Epithelial cell of proximal tubule (primary cell): ENCODE measurements around the gene OAS1. TPM values are rescaled to one million over a fixed set of nuclear protein-coding genes. Genes with fewer than 3 reads are reported as not detected.

Experiments
- DNase-seq: peaks from one replicate; pipeline ENCODE4 v3.0.0-alpha.2; 2011; ENCODE audit warnings: low read depth
- H3K4me3 ChIP-seq: 2 replicates; pipeline ENCODE4 v1.5.1; 2011; ENCODE audit warnings: low read depth, mild to moderate bottlenecking, low read length
- CTCF ChIP-seq: conservative IDR thresholded peaks from 2 replicates; pipeline ENCODE4 v1.5.1; 2012; ENCODE audit warnings: low read depth, mild to moderate bottlenecking, low read length
- total RNA-seq: library from RNA; depleted of rRNA; stranded (reverse); fragments of >200 nt; gene quantifications from 2 replicates; pipeline ENCODE4 v1.2.3, GENCODE V29; 2015

The OAS1 gene
- total RNA-seq, 1 donor from 2014 or later, result 6.3 TPM

DNA sequence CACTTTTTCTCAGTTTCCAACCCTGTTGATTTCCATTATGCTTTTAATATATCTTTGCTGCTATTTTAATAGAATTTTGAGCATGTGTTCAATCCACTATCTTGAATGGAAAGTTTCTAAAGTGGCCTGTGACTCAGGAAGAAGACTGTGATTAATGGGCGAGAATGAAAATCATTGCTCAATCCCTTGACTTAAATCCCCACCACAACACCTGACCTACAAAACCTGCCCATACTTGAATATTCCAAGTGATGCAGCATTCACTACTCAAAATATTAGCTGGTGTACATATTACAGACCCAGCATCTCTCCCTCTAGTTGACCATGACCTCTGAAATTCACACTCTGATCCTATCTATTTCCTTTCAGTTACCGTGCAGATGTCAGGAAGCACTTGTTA is 30.2 kb downstream of the OAS1 start:
- DNase-seq, result no peak
- TF ChIP-seq CTCF, result no peak
- no peak overlapping the region for H3K4me3 ChIP-seq

DNA sequence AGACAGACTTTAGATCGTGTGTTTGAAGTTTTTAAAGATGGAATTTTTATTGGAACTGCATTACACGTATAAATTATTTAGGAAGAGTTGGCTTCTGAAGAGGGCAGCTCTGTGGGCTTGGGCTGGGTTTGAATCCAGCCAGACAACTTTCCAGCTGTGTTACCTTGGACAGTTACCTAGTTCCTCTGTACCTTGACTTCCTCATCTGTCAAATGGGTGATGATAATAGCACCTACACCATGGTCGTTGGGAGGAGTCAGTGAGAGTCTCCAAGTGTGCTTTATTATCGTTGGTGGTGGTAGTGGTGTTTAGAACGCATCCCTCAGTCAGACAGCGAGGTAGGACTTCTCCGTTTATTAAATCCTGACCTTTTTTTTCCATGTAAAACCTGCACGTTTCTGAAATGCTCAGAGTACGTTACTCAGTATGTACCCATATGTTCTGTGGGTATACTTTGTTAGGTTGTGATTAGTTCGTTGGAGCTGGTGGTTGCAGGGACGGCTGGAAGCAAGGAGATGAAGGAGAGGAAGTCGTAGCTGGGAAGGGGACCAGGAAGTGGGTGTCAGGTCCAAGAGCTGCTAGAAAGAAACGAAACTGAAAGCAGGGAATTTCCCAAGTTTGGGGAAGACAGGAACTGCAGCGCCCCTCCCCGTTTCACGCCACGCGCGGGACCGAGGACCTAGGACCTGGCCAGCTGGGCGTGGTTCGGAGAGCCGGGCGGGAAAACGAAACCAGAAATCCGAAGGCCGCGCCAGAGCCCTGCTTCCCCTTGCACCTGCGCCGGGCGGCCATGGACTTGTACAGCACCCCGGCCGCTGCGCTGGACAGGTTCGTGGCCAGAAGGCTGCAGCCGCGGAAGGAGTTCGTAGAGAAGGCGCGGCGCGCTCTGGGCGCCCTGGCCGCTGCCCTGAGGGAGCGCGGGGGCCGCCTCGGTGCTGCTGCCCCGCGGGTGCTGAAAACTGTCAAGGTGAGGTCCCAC is 31.3 kb downstream of the OAS1 start, which contains the start of gene OAS3:
Gene OAS3 (plus strand): TSS at position 734 of the 979 bp plus-strand sequence. CDS start 57 bp downstream, at position 791.
- TF ChIP-seq CTCF, result no peak
- no peak for DNase-seq
- peak within 1 kb of the TSS; percentile 80 for H3K4me3 ChIP-seq

- no peak for DNase-seq
Measured at GRCh38 chr12:112938751-112939150, 32.0 kb downstream of the OAS1 start.

DNA sequence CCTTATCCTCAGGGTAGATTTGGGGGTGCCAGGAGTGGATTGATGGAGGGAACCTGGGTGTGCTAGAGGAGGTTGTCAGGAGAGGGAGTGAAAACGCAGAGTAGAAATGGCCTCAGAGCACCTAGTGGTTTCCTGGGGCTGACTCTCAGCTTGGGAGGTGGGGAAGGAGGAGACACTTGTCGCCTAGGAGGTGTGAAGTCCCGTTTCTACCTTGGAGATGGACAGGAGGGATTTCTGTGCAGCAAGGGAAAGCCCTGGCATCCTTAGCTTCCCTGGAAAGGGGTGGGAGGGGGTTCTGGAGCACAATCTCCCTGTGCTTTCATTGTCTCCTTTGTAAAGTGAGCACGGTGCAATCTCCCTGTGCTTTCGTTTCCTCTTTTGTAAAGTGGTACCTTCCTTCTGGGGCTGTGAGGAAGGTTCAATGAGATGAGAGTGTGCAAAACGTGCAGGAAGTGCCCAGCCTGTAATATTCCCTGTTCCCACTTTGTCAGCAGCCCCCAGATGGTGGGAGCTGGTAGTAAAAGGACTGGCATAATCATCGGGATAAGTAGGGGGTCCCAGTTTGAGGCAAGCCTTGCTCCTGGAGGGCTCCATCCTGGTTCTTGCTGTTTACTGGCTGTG is 33.1 kb downstream of the OAS1 start:
- no peak for DNase-seq
- H3K4me3 ChIP-seq, result no peak overlapping the region
- no peak for TF ChIP-seq CTCF

More at GRCh38 chr12:112938751-112939150, 32.0 kb downstream of the OAS1 start:
- peak overlapping the region; percentile 80 for H3K4me3 ChIP-seq
- no peak for TF ChIP-seq CTCF

- H3K4me3 ChIP-seq, result no peak overlapping the region
- no peak for TF ChIP-seq CTCF
- DNase-seq, result no peak
Measured at GRCh38 chr12:112941528-112942335, 35.0 kb downstream of the OAS1 start.

DNA sequence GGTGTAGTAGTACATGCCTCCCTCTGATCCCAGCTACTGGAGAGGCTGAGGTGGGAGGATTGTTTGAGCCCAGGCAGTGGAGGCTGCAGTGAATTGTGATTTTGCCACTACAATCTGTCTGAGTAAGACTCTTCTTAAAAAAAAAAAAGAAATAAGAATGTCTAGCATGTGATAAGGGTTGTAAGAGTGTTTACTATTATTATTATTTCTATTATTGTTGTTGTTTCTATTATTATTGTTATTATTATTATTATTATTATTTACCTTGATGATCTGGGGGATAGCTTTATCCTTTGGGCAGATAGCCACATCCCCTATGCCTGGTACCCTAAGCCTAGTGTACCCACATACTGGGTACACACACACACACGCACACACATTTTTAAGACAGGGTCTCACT is 35.8 kb downstream of the OAS1 start:
- DNase-seq, result no peak
- no peak for TF ChIP-seq CTCF
- H3K4me3 ChIP-seq, result no peak overlapping the region
